Measurements from ENCODE around the gene CST6. TPM values are rescaled to one million over a fixed set of nuclear protein-coding genes. Genes with fewer than 3 reads are reported as not detected.

The CST6 gene
- total and polyA plus RNA-seq, 2 of the 4 experiments (the other 2 are of a cell fraction), result 0.54 to 3.0 TPM

GRCh38 chr11:65978391-65979238 is 33.2 kb upstream of the CST6 start (continued):
- TF ChIP-seq, protein P1, sequence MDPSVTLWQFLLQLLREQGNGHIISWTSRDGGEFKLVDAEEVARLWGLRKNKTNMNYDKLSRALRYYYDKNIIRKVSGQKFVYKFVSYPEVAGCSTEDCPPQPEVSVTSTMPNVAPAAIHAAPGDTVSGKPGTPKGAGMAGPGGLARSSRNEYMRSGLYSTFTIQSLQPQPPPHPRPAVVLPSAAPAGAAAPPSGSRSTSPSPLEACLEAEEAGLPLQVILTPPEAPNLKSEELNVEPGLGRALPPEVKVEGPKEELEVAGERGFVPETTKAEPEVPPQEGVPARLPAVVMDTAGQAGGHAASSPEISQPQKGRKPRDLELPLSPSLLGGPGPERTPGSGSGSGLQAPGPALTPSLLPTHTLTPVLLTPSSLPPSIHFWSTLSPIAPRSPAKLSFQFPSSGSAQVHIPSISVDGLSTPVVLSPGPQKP (IDR thresholded peaks at IDR 0.05; ENCODE audit: borderline replicate concordance, low read depth, low read length), result no peak

DNA sequence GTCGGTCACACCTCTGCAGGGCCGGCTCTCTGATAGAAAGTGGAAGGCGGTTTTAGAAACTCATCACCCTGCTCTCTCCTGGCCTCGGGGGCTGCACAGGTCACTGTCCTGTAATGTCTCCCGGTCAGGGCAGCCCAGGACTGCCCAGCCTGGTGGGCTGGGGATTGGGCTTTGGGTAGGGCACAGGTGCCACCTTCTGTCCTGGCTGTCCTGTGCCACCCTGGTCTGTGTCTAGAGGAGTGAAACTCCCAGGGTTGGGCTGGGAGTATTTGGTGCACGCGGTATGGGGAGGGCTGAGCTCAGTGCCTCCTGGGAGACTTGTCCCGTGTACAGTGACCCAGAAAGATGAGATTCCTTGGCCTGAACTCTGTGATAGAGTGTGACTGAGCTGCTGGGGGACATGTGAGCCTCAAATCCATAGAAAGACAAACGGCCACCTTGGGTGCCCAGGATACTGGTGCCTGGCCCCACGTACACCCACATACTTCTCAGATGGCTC is 32.5 kb upstream of the CST6 start:
- no peak for DNase-seq
- Histone ChIP-seq H3K9me1 (ENCODE audit: insufficient read depth, low read length) (no peaks in the 10 kb centered on the region), H2AFZ (replicated peaks; ENCODE audit: low read length, poor library complexity) (no peak overlapping the region), H2AK5ac (ENCODE audit: low read depth, low read length) (no peak overlapping the region), H2BK120ac (ENCODE audit: low read depth, low read length) (no peak overlapping the region), H2BK15ac (ENCODE audit: low read depth, low read length) (no peak overlapping the region), H3K4ac (ENCODE audit: low read depth, low read length) (no peak overlapping the region), H3K4me1 (ENCODE audit: control insufficient read depth, insufficient read depth, low read length) (no peaks in the 10 kb centered on the region), H3K4me2 (ENCODE audit: low read depth, low read length) (no peak overlapping the region), H3K14ac (replicated peaks; ENCODE audit: low read depth, low read length) (no peak overlapping the region), H4K8ac (ENCODE audit: low read depth in 2 of 2, low read length in 2 of 2) (no peak overlapping the region), H4K5ac (ENCODE audit: low read depth, low read length) (no peak overlapping the region), H2AK9ac (replicated peaks; ENCODE audit: low read depth, low read length, poor library complexity) (no peak overlapping the region), H3K23ac (ENCODE audit: low read depth, low read length) (no peak overlapping the region), H2BK5ac (ENCODE audit: low read depth, low read length, poor library complexity, severe bottlenecking) (no peak overlapping the region), H3K27me3 (ENCODE audit: control insufficient read depth, insufficient read depth, low read length) (no peaks in the 10 kb centered on the region), H3K4me3 (ENCODE audit: insufficient read depth, low read depth, low read length) (no peak overlapping the region), H4K91ac (ENCODE audit: insufficient read depth, low read depth, low read length) (no peak overlapping the region), H3K56ac (ENCODE audit: extremely low read depth, insufficient read depth, low read length) (no peak overlapping the region), H3K18ac (ENCODE audit: low read depth, low read length) (no peak overlapping the region), H3K9me3 (ENCODE audit: control insufficient read depth, insufficient read depth, low read length) (no peaks in the 10 kb centered on the region), H4K20me1 (ENCODE audit: insufficient read depth, low read length) (no peaks in the 10 kb centered on the region), H3K79me1 (ENCODE audit: low read depth in 1 of 2, low read length in 2 of 2) (peaks cover 0 to 5% of the 10 kb centered on the region in 2 experiments; a peak in 1 of 4 replicates), H3K9ac (ENCODE audit: low read depth, low read length) (no peak overlapping the region), H2BK20ac (ENCODE audit: low read depth, low read length) (no peak overlapping the region), H3K27ac (ENCODE audit: insufficient read depth, low read length) (no peak overlapping the region), H3K36me3 (ENCODE audit: control insufficient read depth, insufficient read depth, low read length) (peaks cover 44% of the 10 kb centered on the region)
- ChIA-PET CTCF (no interaction called here), POLR2A (ENCODE audit: unreplicated experiment) (no interaction called here)
- 100% methylated on average over 1 of the region's 10 CpGs; no CpG with 5 or more reads in 1 of the 2 experiments for WGBS, 2 experiments (ENCODE audit: extremely low coverage in 2 of 2, insufficient read length in 1 of 2)
- no peak for ATAC-seq (ENCODE audit: low read depth)
- dilution Hi-C loops (cut with HindIII; ENCODE audit: low sequenced_read_pairs, unreplicated experiment) (no loop called here), in situ Hi-C loops (cut with MboI; ENCODE audit: low sequenced_read_pairs) (no loop called here), intact Hi-C loops (cut with micrococcal nuclease) (no loop called here)
- no TSS peak for BruUV-seq (replicated peaks)
- TF ChIP-seq CHD1 (IDR thresholded peaks at IDR 0.05; ENCODE audit: low read depth, low read length) (no peak), MAZ (IDR thresholded peaks at IDR 0.05; ENCODE audit: borderline replicate concordance, low read depth, low read length) (no peak), RAD21 (IDR thresholded peaks at IDR 0.05; ENCODE audit: low read length) (no peak), FOS (IDR thresholded peaks at IDR 0.05; ENCODE audit: low read depth, low read length) (no peak), MXI1 (IDR thresholded peaks at IDR 0.05; ENCODE audit: borderline replicate concordance, low read depth, low read length) (no peak), CEBPB (IDR thresholded peaks at IDR 0.05; ENCODE audit: low read depth, low read length) (no peak), NFE2L2 (IDR thresholded peaks at IDR 0.05; ENCODE audit: low read depth, low read length) (no peak), SMC3 (IDR thresholded peaks at IDR 0.05; ENCODE audit: low read depth, low read length) (no peak)
- TF ChIP-seq, protein P2, sequence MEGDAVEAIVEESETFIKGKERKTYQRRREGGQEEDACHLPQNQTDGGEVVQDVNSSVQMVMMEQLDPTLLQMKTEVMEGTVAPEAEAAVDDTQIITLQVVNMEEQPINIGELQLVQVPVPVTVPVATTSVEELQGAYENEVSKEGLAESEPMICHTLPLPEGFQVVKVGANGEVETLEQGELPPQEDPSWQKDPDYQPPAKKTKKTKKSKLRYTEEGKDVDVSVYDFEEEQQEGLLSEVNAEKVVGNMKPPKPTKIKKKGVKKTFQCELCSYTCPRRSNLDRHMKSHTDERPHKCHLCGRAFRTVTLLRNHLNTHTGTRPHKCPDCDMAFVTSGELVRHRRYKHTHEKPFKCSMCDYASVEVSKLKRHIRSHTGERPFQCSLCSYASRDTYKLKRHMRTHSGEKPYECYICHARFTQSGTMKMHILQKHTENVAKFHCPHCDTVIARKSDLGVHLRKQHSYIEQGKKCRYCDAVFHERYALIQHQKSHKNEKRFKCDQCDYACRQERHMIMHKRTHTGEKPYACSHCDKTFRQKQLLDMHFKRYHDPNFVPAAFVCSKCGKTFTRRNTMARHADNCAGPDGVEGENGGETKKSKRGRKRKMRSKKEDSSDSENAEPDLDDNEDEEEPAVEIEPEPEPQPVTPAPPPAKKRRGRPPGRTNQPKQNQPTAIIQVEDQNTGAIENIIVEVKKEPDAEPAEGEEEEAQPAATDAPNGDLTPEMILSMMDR (conservative IDR thresholded peaks at IDR 0.05; ENCODE audit: low read depth, low read length), result no peak
- TF ChIP-seq, protein P1 (IDR thresholded peaks at IDR 0.05; ENCODE audit: borderline replicate concordance, low read depth, low read length), result no peak

Measured in IMR-90 (cell line).